ENCODE data around the gene SNX33. TPM values are rescaled to one million over a fixed set of nuclear protein-coding genes. Genes with fewer than 3 reads are reported as not detected.

SNX33 gene
- total RNA-seq, 1 donor from 2014 or later = 10.1 TPM

Other genes starting within 250 kb of the SNX33 start
- gene SIN3A, start 196.2 kb upstream of the SNX33 start, total RNA-seq (ENCODE audit: low replicate concordance) = 69.0 and 86.1 TPM in 2 replicates
- 8.6 and 11.4 TPM in 2 replicates for gene PTPN9, start 68.6 kb upstream of the SNX33 start, total RNA-seq (ENCODE audit: low replicate concordance)
- gene SNUPN, start 22.2 kb upstream of the SNX33 start, total RNA-seq (ENCODE audit: low replicate concordance) = 18.4 and 20.7 TPM in 2 replicates
- gene IMP3, start 7.7 kb upstream of the SNX33 start, total RNA-seq (ENCODE audit: low replicate concordance) = 62.1 and 96.1 TPM in 2 replicates
- gene CSPG4, start 64.9 kb downstream of the SNX33 start, total RNA-seq (ENCODE audit: low replicate concordance) = 0.07 and 0.37 TPM in 2 replicates
- 21.8 and 25.8 TPM in 2 replicates for gene UBE2Q2, start 195.5 kb downstream of the SNX33 start, total RNA-seq (ENCODE audit: low replicate concordance)